ENCODE measurements around the gene POU2F1. TPM values are rescaled to one million over a fixed set of nuclear protein-coding genes. Genes with fewer than 3 reads are reported as not detected.

POU2F1 gene
- total RNA-seq, 2 donors from 2014 or later, result 7.7 to 10.9 TPM

- Histone ChIP-seq H3K4me3 (no peak overlapping the region), H3K36me3 (no peaks in the 10 kb centered on the region), H3K4me1 (peaks cover 0 to 16% of the 10 kb centered on the region in 2 donors), H3K27me3 (no peaks in the 10 kb centered on the region), H3K27ac (no peak overlapping the region), H3K9me3 (no peaks in the 10 kb centered on the region)
- TF ChIP-seq, protein P1, sequence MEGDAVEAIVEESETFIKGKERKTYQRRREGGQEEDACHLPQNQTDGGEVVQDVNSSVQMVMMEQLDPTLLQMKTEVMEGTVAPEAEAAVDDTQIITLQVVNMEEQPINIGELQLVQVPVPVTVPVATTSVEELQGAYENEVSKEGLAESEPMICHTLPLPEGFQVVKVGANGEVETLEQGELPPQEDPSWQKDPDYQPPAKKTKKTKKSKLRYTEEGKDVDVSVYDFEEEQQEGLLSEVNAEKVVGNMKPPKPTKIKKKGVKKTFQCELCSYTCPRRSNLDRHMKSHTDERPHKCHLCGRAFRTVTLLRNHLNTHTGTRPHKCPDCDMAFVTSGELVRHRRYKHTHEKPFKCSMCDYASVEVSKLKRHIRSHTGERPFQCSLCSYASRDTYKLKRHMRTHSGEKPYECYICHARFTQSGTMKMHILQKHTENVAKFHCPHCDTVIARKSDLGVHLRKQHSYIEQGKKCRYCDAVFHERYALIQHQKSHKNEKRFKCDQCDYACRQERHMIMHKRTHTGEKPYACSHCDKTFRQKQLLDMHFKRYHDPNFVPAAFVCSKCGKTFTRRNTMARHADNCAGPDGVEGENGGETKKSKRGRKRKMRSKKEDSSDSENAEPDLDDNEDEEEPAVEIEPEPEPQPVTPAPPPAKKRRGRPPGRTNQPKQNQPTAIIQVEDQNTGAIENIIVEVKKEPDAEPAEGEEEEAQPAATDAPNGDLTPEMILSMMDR (IDR thresholded peaks at IDR 0.05), result no peak
- no peak for DNase-seq (ENCODE audit: low spot score)
Observed at GRCh38 chr1:167252986-167253385, 32.3 kb downstream of the POU2F1 start.

GRCh38 chr1:167258858-167259257 lies 38.2 kb downstream of the POU2F1 start:
- Histone ChIP-seq H3K9me3 (no peaks in the 10 kb centered on the region), H3K27ac (no peak overlapping the region), H3K27me3 (no peaks in the 10 kb centered on the region), H3K4me1 (peaks cover 0 to 24% of the 10 kb centered on the region in 2 donors), H3K4me3 (no peak overlapping the region), H3K36me3 (no peaks in the 10 kb centered on the region)
- no peak for DNase-seq (ENCODE audit: low spot score)
- TF ChIP-seq, protein P1 (IDR thresholded peaks at IDR 0.05), result no peak

DNA sequence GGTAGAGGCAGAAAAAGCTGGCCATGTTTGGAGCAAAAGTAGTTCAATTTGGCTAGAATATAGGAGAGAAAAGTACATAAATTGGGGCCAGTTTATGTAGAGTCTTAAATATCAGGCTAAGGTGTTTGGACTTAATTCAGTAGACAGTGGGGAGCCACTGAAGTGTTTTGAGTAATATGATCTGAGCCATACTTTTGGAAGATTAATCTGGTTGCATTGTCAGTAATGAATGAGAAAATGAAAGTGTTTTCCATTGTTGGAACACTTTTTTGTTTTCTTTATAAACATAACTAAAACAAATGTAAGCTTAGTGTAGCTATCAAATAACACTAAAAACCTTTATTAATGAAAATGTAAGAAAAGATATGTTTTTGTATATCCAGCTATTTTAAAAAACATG lies 42.1 kb downstream of the POU2F1 start:
- DNase-seq (ENCODE audit: low spot score), result no peak
- TF ChIP-seq, protein P1 (IDR thresholded peaks at IDR 0.05), result no peak
- H3K27me3 ChIP-seq, result no peaks in the 10 kb centered on the region
- H3K4me3 ChIP-seq, result no peak overlapping the region
- peaks cover 0 to 31% of the 10 kb centered on the region in 2 donors for H3K4me1 ChIP-seq
- H3K9me3 ChIP-seq, result no peaks in the 10 kb centered on the region
- no peaks in the 10 kb centered on the region for H3K36me3 ChIP-seq
- no peak overlapping the region for H3K27ac ChIP-seq

DNA sequence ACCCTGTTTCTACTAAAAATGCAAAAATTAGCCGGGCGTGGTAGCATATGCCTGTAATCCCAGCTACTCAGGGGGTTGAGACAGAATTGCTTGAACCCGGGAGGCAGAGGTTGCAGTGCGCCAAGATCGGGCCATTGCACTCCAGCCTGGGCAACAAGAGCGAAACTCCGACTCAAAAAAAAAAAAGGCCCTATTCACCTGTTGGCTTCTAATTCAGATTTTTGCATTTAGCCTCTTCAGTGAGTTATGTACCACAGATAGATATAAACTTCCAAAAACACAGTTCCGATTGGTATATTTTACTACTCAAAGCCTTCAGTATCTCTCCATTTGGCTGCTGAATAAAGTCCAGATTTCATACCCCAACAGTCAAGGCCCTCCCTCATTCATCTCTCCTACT lies 42.7 kb downstream of the POU2F1 start:
- no peak for DNase-seq (ENCODE audit: low spot score)

GRCh38 chr1:167263819-167264464 lies 43.3 kb downstream of the POU2F1 start:
- Histone ChIP-seq H3K9me3 (no peaks in the 10 kb centered on the region), H3K27ac (no peak overlapping the region), H3K36me3 (no peaks in the 10 kb centered on the region), H3K27me3 (no peaks in the 10 kb centered on the region), H3K4me3 (no peak overlapping the region), H3K4me1 (peaks cover 0 to 37% of the 10 kb centered on the region in 2 donors)
- DNase-seq (ENCODE audit: low spot score), result no peak
- TF ChIP-seq, protein P1 (IDR thresholded peaks at IDR 0.05), result no peak

More for the DNA sequence above, 42.7 kb downstream of the POU2F1 start:
- Histone ChIP-seq H3K27ac (no peak overlapping the region), H3K4me3 (no peak overlapping the region), H3K36me3 (no peaks in the 10 kb centered on the region), H3K27me3 (no peaks in the 10 kb centered on the region), H3K9me3 (no peaks in the 10 kb centered on the region), H3K4me1 (peaks cover 0 to 35% of the 10 kb centered on the region in 2 donors)
- TF ChIP-seq, protein P1 (IDR thresholded peaks at IDR 0.05), result no peak

DNA sequence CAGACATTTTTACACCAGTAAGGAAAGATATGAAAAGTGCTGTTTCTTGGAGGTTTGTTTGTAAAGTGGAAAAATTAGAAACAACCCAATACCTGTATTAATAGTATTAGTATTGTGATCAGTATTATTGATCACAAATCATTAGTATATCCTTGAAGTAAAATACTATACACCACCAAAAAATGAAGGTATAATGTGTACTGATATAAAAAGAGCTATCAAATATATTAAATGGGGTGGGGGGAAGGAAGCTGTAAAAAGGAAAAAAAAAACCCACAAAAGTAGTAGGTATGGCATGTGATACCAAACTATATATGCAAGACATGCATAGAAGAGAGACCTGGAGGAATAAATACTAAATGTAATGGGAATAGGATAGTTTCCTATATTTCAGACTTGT lies 46.3 kb downstream of the POU2F1 start:
- Histone ChIP-seq H3K27ac (no peak overlapping the region), H3K27me3 (no peaks in the 10 kb centered on the region), H3K9me3 (no peaks in the 10 kb centered on the region), H3K36me3 (no peaks in the 10 kb centered on the region), H3K4me1 (peaks cover 0 to 26% of the 10 kb centered on the region in 2 donors), H3K4me3 (no peak overlapping the region)
- TF ChIP-seq, protein P1 (IDR thresholded peaks at IDR 0.05), result no peak
- DNase-seq (ENCODE audit: low spot score), result no peak
